Mesendoderm (in vitro differentiated cells): ENCODE data around the gene NTRK3.
A peak's percentile ranks its signal among the peaks of the same experiment; 100 is the strongest.

ENCODE experiments used
- DNase-seq: peaks from one replicate; pipeline ENCODE4 v3.0.0; 2013
- H2AK5ac ChIP-seq: 2 replicates; pipeline ENCODE4 v1.6.1; 2013; ENCODE audit warnings: low read length, inconsistent platforms
- H2BK120ac ChIP-seq: 2 replicates; pipeline ENCODE4 v1.6.1; 2013; ENCODE audit warnings: low read depth, mild to moderate bottlenecking, low read length, moderate library complexity, mixed read lengths
- H2BK15ac ChIP-seq: replicated peaks from 2 replicates; pipeline ENCODE4 v1.6.1; 2013; ENCODE audit warnings: low read depth, mild to moderate bottlenecking, moderate library complexity
- H2BK5ac ChIP-seq: 2 replicates; pipeline ENCODE4 v1.6.1; 2013; ENCODE audit warnings: low read length, inconsistent platforms
- H3K18ac ChIP-seq: 2 replicates; pipeline ENCODE4 v1.6.1; 2013; ENCODE audit warnings: mild to moderate bottlenecking, low read length, mixed read lengths
- H3K23ac ChIP-seq: one replicate; pipeline ENCODE4 v1.6.1; 2013; ENCODE audit warnings: low read length
- H3K27ac ChIP-seq: 2 replicates; pipeline ENCODE4 v1.5.1; 2013; ENCODE audit warnings: low read depth, mild to moderate bottlenecking, inconsistent platforms, low read length, moderate library complexity
- H3K27me3 ChIP-seq: 2 replicates; pipeline ENCODE4 v1.6.1; 2013; ENCODE audit warnings: low read length, control low read depth, mild to moderate bottlenecking, inconsistent platforms; ENCODE audit not compliant: insufficient read depth, poor library complexity
- H3K36me3 ChIP-seq: 2 replicates; pipeline ENCODE4 v1.6.1; 2013; ENCODE audit warnings: low read length, inconsistent platforms; ENCODE audit not compliant: control insufficient read depth, insufficient read depth
- H3K4ac ChIP-seq: one replicate; pipeline ENCODE4 v1.6.1; 2013; ENCODE audit warnings: low read depth, mild to moderate bottlenecking, low read length, moderate library complexity
- H3K4me1 ChIP-seq: 2 replicates; pipeline ENCODE4 v1.6.1; 2013; ENCODE audit warnings: low read depth, low read length, inconsistent platforms; ENCODE audit not compliant: control insufficient read depth
- H3K4me2 ChIP-seq: 2 replicates; pipeline ENCODE4 v1.6.1; 2013; ENCODE audit warnings: low read length
- H3K4me3 ChIP-seq: 2 replicates; pipeline ENCODE4 v1.5.1; 2013; ENCODE audit warnings: mild to moderate bottlenecking, low read length
- H3K56ac ChIP-seq: one replicate; pipeline ENCODE4 v1.6.1; 2013; ENCODE audit warnings: low read length
- H3K79me1 ChIP-seq: 2 replicates; pipeline ENCODE4 v1.6.1; 2013; ENCODE audit warnings: low read length, inconsistent platforms
- H3K79me2 ChIP-seq: 2 replicates; pipeline ENCODE4 v1.6.1; 2013; ENCODE audit warnings: mild to moderate bottlenecking, low read length; ENCODE audit not compliant: control insufficient read depth, insufficient read depth
- H3K9ac ChIP-seq: 2 replicates; pipeline ENCODE4 v1.6.1; 2013; ENCODE audit warnings: low read length, inconsistent platforms
- H4K5ac ChIP-seq: one replicate; pipeline ENCODE4 v1.6.1; 2013; ENCODE audit warnings: low read length
- H4K8ac ChIP-seq: one replicate; pipeline ENCODE4 v1.6.1; 2013; ENCODE audit warnings: low read depth, mild to moderate bottlenecking, control low read depth, low read length, moderate library complexity
- WGBS: extraction: QIAGEN DNeasy Blood & Tissue Kit; methylation state at CpG from one replicate; pipeline ENCODE4 v1.1.7; 2013; ENCODE audit warnings: low lambda C conversion rate, missing lambda C conversion rate; ENCODE audit not compliant: insufficient coverage; ENCODE audit errors: extremely low coverage; 5-methylcytosine and 5-hydroxymethylcytosine counted together

The NTRK3 gene

DNA sequence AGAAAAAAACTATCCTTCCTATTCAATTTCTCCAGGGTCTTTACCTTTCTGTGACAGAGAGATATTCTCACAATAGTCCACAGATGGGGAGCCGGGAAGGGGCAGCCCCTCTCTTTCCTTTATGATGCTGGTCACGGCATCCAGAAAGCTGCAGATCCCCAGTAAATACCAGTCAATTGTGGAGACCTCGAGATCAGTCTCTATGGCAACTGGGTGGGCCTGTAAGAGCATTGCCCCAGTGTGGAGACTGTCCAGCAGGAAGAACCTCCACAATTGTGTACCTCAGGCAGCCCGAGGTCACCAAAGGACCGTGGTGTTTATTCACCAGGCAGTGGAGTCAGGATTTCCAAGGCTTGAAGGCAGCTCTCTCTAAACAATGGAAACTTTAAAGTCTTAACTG lies 291.2 kb downstream of the NTRK3 start:
- WGBS: no CpG with 5 or more reads among the region's 5 CpGs
- no peak overlapping the region for H3K27ac ChIP-seq
- no peak overlapping the region for H3K4ac ChIP-seq
- H4K8ac ChIP-seq: no peak overlapping the region
- no peak overlapping the region for H2BK15ac ChIP-seq
- H3K4me3 ChIP-seq: no peak overlapping the region
- H3K18ac ChIP-seq: no peak overlapping the region
- no peak overlapping the region for H2BK120ac ChIP-seq
- H3K9ac ChIP-seq: no peak overlapping the region
- no peak overlapping the region for H2BK5ac ChIP-seq
- H2AK5ac ChIP-seq: no peak overlapping the region
- no peak overlapping the region for H3K56ac ChIP-seq
- H3K4me1 ChIP-seq: peaks cover 7% of the 10 kb centered on the region
- no peaks in the 10 kb centered on the region for H3K79me2 ChIP-seq
- H3K79me1 ChIP-seq: no peaks in the 10 kb centered on the region
- DNase-seq: no peak
- no peak overlapping the region for H3K23ac ChIP-seq
- H3K4me2 ChIP-seq: no peak overlapping the region
- no peaks in the 10 kb centered on the region for H3K36me3 ChIP-seq
- H3K27me3 ChIP-seq: no peaks in the 10 kb centered on the region
- H4K5ac ChIP-seq: no peak overlapping the region

DNA sequence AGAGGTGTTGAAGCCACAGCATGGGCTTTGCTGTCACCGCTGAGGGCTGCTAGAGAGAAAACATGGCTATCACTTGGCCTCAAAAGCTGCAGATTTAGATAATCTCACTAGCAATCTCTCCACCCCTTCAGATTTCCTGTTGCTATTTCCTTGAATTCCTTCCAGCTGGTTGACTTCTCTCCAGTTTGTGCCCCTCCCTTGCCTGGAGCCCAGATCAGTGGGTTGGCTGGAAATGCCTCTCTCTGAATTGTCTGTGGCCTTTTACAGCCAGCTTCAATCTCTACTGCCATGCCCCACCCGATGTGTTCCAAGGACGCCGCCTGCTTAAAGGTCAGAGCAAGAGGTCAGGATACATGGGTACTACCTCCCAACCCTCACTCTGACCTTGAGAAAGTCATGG lies 294.1 kb downstream of the NTRK3 start:
- no peak overlapping the region for H4K5ac ChIP-seq
- no peaks in the 10 kb centered on the region for H3K27me3 ChIP-seq
- H2BK120ac ChIP-seq: no peak overlapping the region
- H3K4me2 ChIP-seq: no peak overlapping the region
- no peaks in the 10 kb centered on the region for H3K79me2 ChIP-seq
- no peaks in the 10 kb centered on the region for H3K79me1 ChIP-seq
- no peak overlapping the region for H3K56ac ChIP-seq
- H2BK15ac ChIP-seq: no peak overlapping the region
- H3K4me1 ChIP-seq: peaks cover 7% of the 10 kb centered on the region
- DNase-seq: peak; percentile 80
- H3K4ac ChIP-seq: no peak overlapping the region
- no peak overlapping the region for H3K27ac ChIP-seq
- H3K4me3 ChIP-seq: no peak overlapping the region
- H2BK5ac ChIP-seq: no peak overlapping the region
- no peak overlapping the region for H3K18ac ChIP-seq
- no peak overlapping the region for H3K9ac ChIP-seq
- no peak overlapping the region for H4K8ac ChIP-seq
- H3K36me3 ChIP-seq: no peaks in the 10 kb centered on the region
- H3K23ac ChIP-seq: no peak overlapping the region
- no peak overlapping the region for H2AK5ac ChIP-seq
- WGBS: no CpG with 5 or more reads among the region's 4 CpGs

DNA sequence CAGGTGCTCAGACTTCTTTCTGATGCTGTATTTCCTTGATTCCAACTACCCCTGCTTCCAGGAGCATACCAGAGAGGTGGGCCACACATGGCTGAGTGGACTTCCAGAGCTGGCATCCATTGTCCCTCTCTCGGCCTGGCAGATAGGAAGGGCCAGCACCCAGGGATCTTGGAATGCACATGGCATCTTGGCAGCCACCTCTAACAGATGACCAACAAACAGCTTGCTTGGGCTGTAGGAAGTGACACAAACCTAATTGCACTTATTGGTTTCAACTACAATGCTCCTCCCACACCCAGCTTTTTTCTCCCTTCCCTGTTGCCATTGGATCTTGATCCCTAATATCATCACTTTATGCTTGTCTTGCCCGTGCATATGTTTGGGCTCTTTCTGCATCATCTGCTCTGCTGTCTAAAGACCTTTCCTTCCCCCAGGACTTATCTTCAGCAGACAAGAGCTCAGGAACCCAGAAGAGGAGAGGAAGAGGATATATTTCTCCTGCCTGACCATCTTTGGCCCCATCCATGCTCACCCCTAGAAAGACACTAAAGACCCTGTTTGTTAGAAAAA lies 294.6 kb downstream of the NTRK3 start:
- Histone ChIP-seq H3K56ac (no peak overlapping the region), H3K27me3 (no peaks in the 10 kb centered on the region), H3K4me3 (no peak overlapping the region), H3K9ac (no peak overlapping the region), H3K36me3 (no peaks in the 10 kb centered on the region), H3K4ac (no peak overlapping the region), H2AK5ac (no peak overlapping the region), H4K5ac (no peak overlapping the region), H4K8ac (no peak overlapping the region), H3K23ac (no peak overlapping the region), H3K4me2 (no peak overlapping the region), H3K4me1 (peaks cover 7% of the 10 kb centered on the region), H2BK120ac (no peak overlapping the region), H3K79me1 (no peaks in the 10 kb centered on the region), H2BK5ac (no peak overlapping the region), H3K27ac (no peak overlapping the region), H2BK15ac (no peak overlapping the region), H3K18ac (no peak overlapping the region), H3K79me2 (no peaks in the 10 kb centered on the region)
- no CpG with 5 or more reads among the region's 2 CpGs for WGBS
- no peak for DNase-seq

DNA sequence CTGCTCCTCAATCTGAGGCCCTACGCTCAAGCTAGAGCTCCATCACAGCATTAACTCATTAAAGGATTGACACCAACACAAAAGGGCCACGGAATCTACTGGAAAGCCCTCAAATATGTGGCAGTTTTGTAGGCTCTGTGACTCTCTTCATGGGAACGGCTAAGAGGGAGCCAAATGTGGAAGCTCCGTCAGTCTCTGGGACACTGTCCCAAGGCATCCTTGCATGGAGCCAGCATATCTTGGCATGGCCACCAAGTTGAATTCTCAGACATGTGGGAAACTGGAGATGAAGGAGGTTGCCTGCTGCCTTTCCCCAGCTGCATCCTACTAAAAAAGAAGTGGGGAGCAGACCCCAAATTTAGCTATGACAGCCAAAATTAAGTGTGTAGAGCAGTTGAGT lies 296.9 kb downstream of the NTRK3 start:
- Histone ChIP-seq H4K5ac (no peak overlapping the region), H3K4me3 (no peak overlapping the region), H3K23ac (no peak overlapping the region), H2BK15ac (no peak overlapping the region), H3K27ac (no peak overlapping the region), H3K79me1 (no peaks in the 10 kb centered on the region), H3K9ac (no peak overlapping the region), H2BK5ac (no peak overlapping the region), H2BK120ac (no peak overlapping the region), H3K4me1 (peaks cover 7% of the 10 kb centered on the region), H3K36me3 (no peaks in the 10 kb centered on the region), H3K56ac (no peak overlapping the region), H3K18ac (no peak overlapping the region), H3K27me3 (no peaks in the 10 kb centered on the region), H3K79me2 (no peaks in the 10 kb centered on the region), H3K4ac (no peak overlapping the region), H2AK5ac (no peak overlapping the region), H4K8ac (no peak overlapping the region), H3K4me2 (no peak overlapping the region)
- no peak for DNase-seq
- no CpG with 5 or more reads among the region's 4 CpGs for WGBS

DNA sequence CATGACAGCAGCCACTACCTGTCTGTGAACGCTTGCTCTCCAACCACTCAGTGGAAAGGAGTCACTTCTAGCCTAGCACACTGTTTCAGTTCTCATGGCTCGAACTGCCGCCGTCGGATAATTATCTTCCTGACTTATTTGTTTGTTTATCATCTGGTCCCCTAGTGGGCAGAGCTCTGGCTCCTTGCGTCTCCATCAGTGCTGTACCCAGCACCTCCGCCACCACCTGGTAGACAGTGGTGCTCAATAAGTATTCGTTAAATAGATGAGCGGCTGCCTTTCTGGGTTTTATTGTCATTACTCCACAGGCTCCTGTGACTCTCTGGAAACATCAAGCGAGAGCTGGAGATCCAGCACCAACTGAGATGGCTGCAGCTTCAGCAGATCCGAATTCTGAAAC lies 297.5 kb downstream of the NTRK3 start:
- H2BK15ac ChIP-seq: no peak overlapping the region
- H3K27ac ChIP-seq: no peak overlapping the region
- H3K4ac ChIP-seq: no peak overlapping the region
- H3K27me3 ChIP-seq: no peaks in the 10 kb centered on the region
- no peaks in the 10 kb centered on the region for H3K36me3 ChIP-seq
- H3K4me1 ChIP-seq: peaks cover 7% of the 10 kb centered on the region
- DNase-seq: no peak
- H3K4me3 ChIP-seq: no peak overlapping the region
- H3K23ac ChIP-seq: no peak overlapping the region
- H3K18ac ChIP-seq: no peak overlapping the region
- no peak overlapping the region for H2BK120ac ChIP-seq
- no peak overlapping the region for H2BK5ac ChIP-seq
- H2AK5ac ChIP-seq: no peak overlapping the region
- WGBS: no CpG with 5 or more reads among the region's 11 CpGs
- H3K9ac ChIP-seq: no peak overlapping the region
- no peaks in the 10 kb centered on the region for H3K79me2 ChIP-seq
- H3K4me2 ChIP-seq: no peak overlapping the region
- no peak overlapping the region for H4K5ac ChIP-seq
- H3K79me1 ChIP-seq: no peaks in the 10 kb centered on the region
- H3K56ac ChIP-seq: no peak overlapping the region
- no peak overlapping the region for H4K8ac ChIP-seq

DNA sequence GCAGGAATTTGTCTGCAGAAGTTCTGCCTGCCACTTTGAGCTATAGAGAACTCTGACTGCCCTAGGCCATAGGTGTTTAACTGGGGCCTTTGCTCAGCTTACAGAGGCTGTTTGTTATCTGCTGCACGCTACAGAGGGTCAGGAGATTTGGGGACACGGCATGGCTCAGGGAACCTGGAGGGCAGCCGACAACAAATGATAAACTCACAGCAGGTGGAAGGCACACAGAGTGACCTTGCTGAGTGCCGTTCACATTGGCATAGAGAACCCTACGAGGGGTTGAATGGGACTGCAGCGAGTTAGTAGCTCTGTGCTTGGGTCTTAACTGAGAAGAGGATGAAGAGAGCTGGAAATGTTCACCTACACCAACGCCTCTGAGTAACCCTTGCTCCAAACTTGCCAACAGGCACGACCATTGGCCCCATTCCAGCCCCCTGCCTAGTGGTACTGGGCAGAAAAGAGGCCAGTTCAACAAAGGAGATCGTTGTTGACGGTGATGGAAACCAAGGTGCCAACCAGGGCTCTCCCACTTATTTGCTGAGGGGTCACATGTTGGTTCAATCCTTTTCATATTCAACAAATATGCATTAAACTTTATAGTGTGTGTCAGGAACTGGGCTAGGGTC lies 301.1 kb downstream of the NTRK3 start:
- Histone ChIP-seq H3K79me1 (no peaks in the 10 kb centered on the region), H2AK5ac (no peak overlapping the region), H3K4ac (no peak overlapping the region), H3K36me3 (no peaks in the 10 kb centered on the region), H3K4me2 (no peak overlapping the region), H3K9ac (no peak overlapping the region), H3K27ac (no peak overlapping the region), H4K8ac (no peak overlapping the region), H3K79me2 (no peaks in the 10 kb centered on the region), H3K23ac (no peak overlapping the region), H3K18ac (no peak overlapping the region), H4K5ac (no peak overlapping the region), H3K4me1 (no peaks in the 10 kb centered on the region), H3K4me3 (no peak overlapping the region), H3K27me3 (no peaks in the 10 kb centered on the region), H2BK120ac (no peak overlapping the region), H2BK5ac (no peak overlapping the region), H3K56ac (no peak overlapping the region), H2BK15ac (no peak overlapping the region)
- no CpG with 5 or more reads among the region's 10 CpGs for WGBS
- no peak for DNase-seq
